Stimulated activated CD8-positive, alpha-beta memory T cell treated with anti-CD3 and anti-CD28 coated beads, Interleukin-12 subunit alpha, Interleukin-12 subunit beta, amount 100 ng/mL, for 24 hours (primary cell): ENCODE results near the gene SMC6.

Experiments used
- DNase-seq: peaks from one replicate; pipeline ENCODE4 v3.0.0-alpha.2; 2020; ENCODE audit errors: extremely low read depth

SMC6 gene

GRCh38 chr2:17646838-17647701 lies 106.5 kb downstream of the SMC6 start:
- DNase-seq: no peak

DNA sequence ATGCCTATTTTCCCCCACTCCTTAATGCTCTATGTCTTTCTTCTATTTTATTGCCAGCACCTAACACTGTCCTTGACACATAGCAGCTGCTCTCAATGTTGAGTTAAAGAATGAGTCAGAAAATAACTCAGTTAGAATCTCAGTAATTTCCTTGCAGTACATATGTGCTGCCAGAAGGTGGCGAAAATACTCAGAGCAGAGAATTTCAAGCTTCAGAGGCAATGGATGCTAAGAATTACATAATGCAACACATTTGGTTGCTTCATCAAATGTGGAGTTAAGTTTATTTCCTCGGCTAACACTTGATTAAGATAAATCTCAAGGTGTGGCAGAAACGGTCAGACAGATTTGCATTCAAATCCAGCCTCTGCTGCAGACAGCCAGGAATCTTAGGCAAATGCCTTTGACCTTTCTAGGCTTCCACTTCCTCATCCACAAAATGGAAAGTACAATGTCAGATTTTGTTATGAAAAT lies 107.5 kb downstream of the SMC6 start:
- DNase-seq: peak; percentile 11

- DNase-seq: no peak
Measured at GRCh38 chr2:17644997-17645720, 108.5 kb downstream of the SMC6 start.

- DNase-seq: no peak
Measured at GRCh38 chr2:17643031-17643615, 110.5 kb downstream of the SMC6 start.

- no peak for DNase-seq
Measured at GRCh38 chr2:17640406-17640805, 113.2 kb downstream of the SMC6 start.

GRCh38 chr2:17638196-17638743 lies 115.3 kb downstream of the SMC6 start:
- no peak for DNase-seq

GRCh38 chr2:17637131-17637906 lies 116.3 kb downstream of the SMC6 start:
- DNase-seq: no peak

DNA sequence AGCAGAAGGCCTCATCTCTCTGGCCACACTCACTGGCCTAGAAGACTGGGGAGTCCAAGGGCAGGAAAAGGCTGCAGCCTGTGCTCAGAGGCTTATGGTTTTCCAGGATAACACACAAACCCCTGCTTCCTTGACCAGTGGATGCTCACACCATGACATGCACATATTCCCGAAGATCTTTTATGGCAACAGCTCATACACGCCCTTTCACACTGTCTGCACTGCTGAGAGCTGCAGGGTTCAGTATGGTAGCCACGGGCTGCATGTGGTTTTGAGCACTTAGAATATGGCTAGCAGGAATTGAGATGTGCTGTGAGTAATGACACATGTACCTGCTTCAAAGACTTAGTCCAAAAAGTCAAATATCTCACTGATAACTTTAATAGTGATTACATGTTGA lies 117.4 kb downstream of the SMC6 start:
- DNase-seq: no peak

- DNase-seq: no peak
Measured at GRCh38 chr2:17634997-17635396, 118.6 kb downstream of the SMC6 start.

GRCh38 chr2:17630089-17630488 lies 123.5 kb downstream of the SMC6 start:
- DNase-seq: no peak

DNA sequence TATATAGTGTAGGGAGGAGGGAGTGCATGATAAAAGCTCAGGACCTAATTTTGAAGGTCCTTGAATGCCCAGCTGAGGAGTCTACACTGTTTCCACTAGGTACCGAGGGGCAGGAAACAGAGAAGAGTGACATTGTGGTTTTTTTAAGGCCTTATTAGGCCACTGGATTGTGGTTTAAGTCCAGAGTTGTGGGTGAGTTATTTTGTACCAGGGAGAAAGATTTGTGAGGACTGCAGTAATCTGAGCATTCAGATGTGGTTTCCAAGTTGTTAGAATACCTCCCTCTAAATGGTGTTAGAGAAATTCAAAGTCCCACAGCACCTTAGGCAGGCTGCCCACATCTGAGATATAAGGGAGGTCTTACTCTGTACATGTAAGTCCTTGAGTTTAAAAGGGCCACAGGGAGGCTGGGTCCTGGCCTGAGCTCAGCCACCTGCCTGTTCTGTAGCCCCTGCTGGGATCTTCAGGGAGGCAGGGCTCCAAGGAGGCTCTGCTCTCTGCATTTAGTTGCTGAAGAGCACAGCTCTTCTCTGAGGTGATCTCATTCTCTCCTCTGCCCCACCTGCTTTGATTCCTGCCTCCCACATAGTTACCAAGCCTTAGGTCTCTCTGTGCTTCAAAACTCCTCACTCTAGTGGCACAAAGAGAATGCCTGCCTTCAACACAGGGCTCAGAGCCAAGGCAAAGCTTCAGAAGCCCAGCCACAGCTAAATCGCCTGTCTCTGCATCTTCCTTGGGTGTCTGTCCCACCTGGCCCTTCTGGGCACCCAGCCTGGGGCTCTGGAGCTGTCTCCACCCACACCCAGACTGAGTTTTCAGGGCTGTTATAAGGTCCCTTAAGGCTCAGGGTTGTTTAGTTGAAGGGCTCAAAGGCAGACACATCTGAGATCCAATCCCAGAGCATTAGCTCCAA lies 125.0 kb downstream of the SMC6 start:
- no peak for DNase-seq

DNA sequence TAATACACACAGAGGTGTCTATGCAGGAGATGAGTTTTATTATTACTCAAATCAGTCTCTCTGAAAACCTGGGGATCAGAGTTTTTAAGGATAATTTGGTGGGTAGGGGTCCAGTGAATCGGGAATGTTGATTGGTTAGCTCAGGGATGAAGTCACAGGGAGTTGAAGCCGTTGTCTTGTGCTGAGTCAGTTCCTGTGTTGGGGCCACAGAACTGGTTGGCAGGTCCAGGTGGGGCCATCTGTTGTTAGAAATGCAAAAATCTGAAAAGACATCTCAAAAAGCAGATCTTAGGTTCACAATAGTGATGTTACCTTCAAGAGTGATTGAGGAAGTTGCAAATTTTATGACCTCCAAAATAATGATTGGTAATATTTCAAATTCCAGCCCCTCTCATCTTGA lies 126.2 kb downstream of the SMC6 start:
- no peak for DNase-seq

GRCh38 chr2:17626986-17627385 lies 126.6 kb downstream of the SMC6 start:
- DNase-seq: no peak

DNA sequence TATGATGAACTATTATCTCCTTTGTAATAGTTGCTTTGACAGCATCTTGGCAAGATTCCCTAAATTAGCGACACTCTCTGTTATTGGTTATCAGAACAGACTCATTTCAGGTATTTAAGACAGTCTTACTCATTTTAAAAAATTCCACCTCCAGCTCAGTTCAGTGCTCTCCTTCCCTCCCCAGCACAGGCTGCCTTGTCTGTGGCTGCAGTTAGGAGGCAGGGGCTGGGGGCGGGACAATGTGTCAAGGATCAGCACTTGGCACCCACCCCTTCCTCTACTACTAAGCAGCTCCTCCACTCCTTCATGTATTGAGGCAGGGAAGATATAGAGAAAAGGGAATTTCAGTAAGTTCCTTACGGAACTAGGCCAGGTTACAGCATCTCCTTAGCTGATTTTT lies 128.2 kb downstream of the SMC6 start:
- no peak for DNase-seq

DNA sequence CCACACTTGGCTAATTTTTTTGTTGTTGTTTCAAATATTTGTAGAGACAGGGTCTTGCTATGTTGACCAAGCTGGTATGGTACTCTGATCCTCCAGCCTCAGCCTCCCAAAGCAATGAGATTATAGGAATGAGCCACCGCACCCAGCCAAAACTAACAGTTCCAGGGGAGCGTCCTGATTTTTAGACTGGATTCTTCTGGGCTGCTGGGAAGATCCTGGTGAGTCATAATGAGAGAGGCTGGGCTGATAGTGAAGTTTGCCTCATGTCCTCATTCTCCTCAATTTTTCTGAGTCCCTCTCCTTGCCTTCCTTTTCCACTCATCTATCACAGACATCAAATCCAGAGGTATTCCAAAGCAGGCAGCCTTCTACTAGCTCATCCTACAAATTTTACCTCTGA lies 131.8 kb downstream of the SMC6 start:
- DNase-seq: no peak

- DNase-seq: no peak
Measured at GRCh38 chr2:17620841-17621240, 132.8 kb downstream of the SMC6 start.

GRCh38 chr2:17620280-17620679 lies 133.3 kb downstream of the SMC6 start:
- no peak for DNase-seq

DNA sequence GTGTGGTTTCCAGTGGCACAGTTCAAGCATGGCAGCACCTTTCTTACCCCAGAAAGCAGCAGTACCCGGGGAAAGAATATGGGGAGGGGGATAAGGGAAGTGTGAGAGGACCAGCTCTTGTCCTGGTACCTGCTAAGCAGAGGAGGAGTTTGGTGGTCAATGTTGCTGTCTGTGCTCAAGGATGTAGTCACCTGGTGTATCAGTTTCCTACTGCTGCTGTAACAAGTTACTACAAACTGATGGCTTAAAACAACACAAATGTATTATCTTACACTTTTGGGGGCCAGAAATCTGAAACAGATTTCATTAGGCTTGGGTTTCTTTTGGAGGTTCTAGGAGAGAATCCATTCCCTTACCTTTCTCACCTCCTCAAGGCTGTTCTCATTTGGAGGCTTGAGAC lies 135.7 kb downstream of the SMC6 start:
- DNase-seq: no peak

- no peak for DNase-seq
Measured at GRCh38 chr2:17617516-17617915, 136.1 kb downstream of the SMC6 start.

GRCh38 chr2:17616405-17616804 lies 137.2 kb downstream of the SMC6 start:
- no peak for DNase-seq
